Calu3 (cell line): ENCODE measurements around the gene CNIH2. TPM values are rescaled to one million over a fixed set of nuclear protein-coding genes. Genes with fewer than 3 reads are reported as not detected.

Experiments used
- BruUV-seq: library from RNA; stranded (reverse); fragments of 400-500 nt; replicated peaks from 2 replicates; lab custom pipeline; 2021; lab: Mats Ljungman, UMichigan
- CTCF ChIA-PET: fragments of 300-600 bp; sonication (Branson Sonifier 250); formaldehyde crosslinking; loops from one replicate; lab custom pipeline; 2022; ENCODE audit warnings: antibody characterized with exemption; lab: Charles Lee
- DNase-seq: peaks from one replicate; pipeline ENCODE4 v3.0.0; 2022
- H3K27ac Mint-ChIP-seq: one replicate; pipeline ENCODE4 v1.8.0; 2022; ENCODE audit warnings: mixed read lengths; ENCODE audit not compliant: unreplicated experiment
- H3K27me3 Mint-ChIP-seq: one replicate; pipeline ENCODE4 v1.8.0; 2022; ENCODE audit warnings: mixed read lengths; ENCODE audit not compliant: unreplicated experiment
- H3K36me3 Mint-ChIP-seq: one replicate; pipeline ENCODE4 v1.8.0; 2022; ENCODE audit warnings: mild to moderate bottlenecking, moderate library complexity, mixed read lengths; ENCODE audit not compliant: insufficient read depth, unreplicated experiment
- H3K4me1 Mint-ChIP-seq: one replicate; pipeline ENCODE4 v1.8.0; 2022; ENCODE audit warnings: mild to moderate bottlenecking, low read depth, mixed read lengths; ENCODE audit not compliant: unreplicated experiment
- H3K4me3 Mint-ChIP-seq: one replicate; pipeline ENCODE4 v1.8.0; 2022; ENCODE audit warnings: mild to moderate bottlenecking, low read depth, moderate library complexity, mixed read lengths; ENCODE audit not compliant: unreplicated experiment
- H3K9me3 Mint-ChIP-seq: one replicate; pipeline ENCODE4 v1.8.0; 2022; ENCODE audit warnings: low read depth, mixed read lengths; ENCODE audit not compliant: unreplicated experiment
- intact Hi-C: fragments of 100-400 bp; cut with micrococcal nuclease; formaldehyde crosslinking; loops from one replicate; pipeline ENCODE4 v1.10.0; 2022; ENCODE audit not compliant: unreplicated experiment
- total RNA-seq: library from RNA; stranded (reverse); gene quantifications from 2 replicates; pipeline ENCODE4 v1.2.3, GENCODE V29; 2022
- TF ChIP-seq, protein P1 (sequence below): fragments of 200-600 bp; IDR thresholded peaks from one replicate; pipeline ENCODE4 v1.8.0; 2022; ENCODE audit warnings: antibody characterized with exemption; ENCODE audit not compliant: unreplicated experiment

CNIH2 gene
- total RNA-seq, 1 experiment from 2014 or later: 2.9 TPM

DNA sequence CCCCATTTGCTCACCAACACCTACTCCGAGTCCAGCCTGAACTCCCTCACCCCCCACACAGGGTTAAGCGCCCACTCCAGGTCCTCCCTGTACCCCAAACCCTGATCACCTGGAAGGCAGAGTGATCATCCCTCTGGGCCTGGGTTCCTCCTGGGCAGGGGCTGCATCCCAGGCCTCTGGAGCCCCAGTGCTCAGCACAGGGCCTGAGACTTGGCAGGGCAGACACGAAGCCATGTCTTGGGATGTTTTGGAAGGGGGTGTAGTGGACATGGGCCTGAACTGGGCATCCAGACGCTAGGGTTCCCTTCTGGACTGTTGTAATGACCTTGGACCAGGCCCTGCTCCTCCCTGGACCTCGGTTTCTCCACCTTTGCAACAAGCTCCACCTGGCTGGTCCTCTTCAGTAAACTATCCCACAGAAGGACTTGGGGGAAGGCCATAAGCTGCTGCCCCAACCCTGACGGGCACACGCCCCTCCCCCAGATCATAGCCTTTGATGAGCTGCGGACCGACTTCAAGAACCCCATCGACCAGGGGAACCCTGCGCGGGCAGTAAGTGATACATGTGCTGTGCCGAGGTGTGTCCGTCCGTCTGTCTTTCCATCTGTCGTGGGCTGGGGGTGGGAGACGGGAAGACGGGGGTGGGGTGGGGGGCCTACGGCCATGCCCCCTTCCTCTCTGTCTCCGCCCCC is 3.9 kb downstream of the CNIH2 start:
- Mint-ChIP-seq H3K9me3 (no peaks in the 10 kb centered on the region), H3K4me3 (no peak overlapping the region), H3K36me3 (peaks cover 49% of the 10 kb centered on the region), H3K27ac (peak overlapping the region; percentile 60), H3K4me1 (peaks cover 15% of the 10 kb centered on the region), H3K27me3 (peaks cover 29% of the 10 kb centered on the region)
- DNase-seq: no peak
- CTCF ChIA-PET: interaction anchor here (0.8 to 1.1 kb wide), 3 partner anchors 14 to 66 kb away, joined by 3 to 6 read pairs (median 3); no protein-coding TSS in a partner anchor
- no TSS peak for BruUV-seq
- TF ChIP-seq, protein P1, sequence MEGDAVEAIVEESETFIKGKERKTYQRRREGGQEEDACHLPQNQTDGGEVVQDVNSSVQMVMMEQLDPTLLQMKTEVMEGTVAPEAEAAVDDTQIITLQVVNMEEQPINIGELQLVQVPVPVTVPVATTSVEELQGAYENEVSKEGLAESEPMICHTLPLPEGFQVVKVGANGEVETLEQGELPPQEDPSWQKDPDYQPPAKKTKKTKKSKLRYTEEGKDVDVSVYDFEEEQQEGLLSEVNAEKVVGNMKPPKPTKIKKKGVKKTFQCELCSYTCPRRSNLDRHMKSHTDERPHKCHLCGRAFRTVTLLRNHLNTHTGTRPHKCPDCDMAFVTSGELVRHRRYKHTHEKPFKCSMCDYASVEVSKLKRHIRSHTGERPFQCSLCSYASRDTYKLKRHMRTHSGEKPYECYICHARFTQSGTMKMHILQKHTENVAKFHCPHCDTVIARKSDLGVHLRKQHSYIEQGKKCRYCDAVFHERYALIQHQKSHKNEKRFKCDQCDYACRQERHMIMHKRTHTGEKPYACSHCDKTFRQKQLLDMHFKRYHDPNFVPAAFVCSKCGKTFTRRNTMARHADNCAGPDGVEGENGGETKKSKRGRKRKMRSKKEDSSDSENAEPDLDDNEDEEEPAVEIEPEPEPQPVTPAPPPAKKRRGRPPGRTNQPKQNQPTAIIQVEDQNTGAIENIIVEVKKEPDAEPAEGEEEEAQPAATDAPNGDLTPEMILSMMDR: no peak
- intact Hi-C loops: no loop called here

DNA sequence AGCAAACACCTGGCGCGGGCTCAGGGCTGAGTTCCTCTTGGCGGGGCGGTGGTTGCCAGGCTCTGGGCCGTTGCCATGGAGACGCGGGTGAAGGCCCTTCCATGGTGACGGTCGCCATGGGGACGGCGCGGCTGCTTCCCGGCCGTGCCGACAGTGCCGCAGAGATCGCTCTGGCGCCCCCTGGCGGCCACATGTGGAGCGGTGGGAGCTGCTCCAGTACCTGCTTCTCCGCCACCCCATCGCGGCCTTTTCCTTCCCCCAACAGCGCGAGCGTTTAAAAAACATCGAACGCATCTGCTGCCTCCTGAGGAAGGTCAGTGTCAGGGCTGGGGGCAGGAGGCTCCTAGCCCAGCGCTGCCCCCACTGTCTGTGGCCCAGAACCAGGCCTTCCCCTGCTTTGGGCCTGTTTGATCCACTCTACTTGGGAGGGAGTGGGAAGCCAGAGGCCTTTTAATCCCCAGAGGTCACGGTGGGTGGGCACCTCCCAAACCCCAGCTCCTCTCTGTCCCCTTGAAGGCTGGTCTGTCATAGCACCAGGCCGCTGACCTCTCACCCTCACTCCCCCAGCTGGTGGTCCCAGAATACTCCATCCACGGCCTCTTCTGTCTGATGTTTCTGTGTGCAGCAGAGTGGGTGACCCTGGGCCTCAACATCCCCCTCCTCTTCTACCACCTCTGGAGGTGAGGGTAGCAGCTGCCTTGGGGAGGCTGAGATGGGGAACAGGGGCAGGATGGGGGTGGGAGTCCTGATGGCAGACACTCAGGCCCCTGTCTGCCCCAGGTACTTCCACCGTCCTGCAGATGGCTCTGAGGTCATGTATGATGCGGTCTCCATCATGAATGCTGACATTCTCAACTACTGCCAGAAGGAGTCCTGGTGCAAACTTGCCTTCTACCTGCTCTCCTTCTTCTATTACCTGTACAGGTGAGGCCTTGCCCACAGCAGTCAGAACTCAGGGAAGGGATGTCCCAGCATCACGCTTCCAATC is 4.8 kb downstream of the CNIH2 start:
- BruUV-seq: no TSS peak

DNA sequence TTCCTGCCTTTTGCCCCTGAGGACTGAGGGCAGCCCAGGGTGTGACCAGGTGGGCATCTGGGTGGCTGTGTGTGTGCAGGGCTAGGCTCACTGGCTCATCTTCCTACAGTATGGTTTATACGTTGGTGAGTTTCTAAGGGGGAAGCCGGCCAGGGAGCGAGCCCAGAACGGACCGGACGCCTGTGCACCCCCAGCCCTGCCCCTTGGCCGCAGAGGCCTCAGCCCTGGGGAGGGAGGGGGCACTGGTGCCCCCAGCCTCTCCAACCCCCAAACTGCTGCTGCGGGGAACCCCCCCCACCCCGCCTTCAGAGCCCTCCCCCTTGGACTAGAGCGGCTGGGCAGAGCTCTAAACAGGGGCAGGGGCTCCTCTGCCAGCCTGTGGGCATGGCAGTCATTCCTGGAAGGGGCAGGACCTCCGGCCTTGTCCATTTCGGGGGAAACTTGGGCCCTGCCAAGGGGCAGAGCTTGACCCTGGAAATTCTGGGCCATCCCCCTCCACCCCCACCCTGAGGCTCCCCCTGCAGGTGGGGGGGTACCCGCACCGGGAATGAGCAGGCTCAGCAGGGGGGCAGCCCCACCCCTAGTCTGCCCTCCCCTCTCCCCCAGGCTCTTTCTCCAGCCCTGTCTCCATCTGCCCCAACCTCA is 5.6 kb downstream of the CNIH2 start:
- Mint-ChIP-seq H3K4me1 (peaks cover 15% of the 10 kb centered on the region), H3K9me3 (no peaks in the 10 kb centered on the region), H3K27ac (no peak overlapping the region), H3K36me3 (peaks cover 53% of the 10 kb centered on the region), H3K4me3 (no peak overlapping the region), H3K27me3 (peaks cover 27% of the 10 kb centered on the region)
- no peak for DNase-seq
- CTCF ChIA-PET: interaction anchor here (0.7 kb wide), 1 partner anchor 374 kb away, joined by 10 read pairs; no protein-coding TSS in a partner anchor
- intact Hi-C loops: no loop called here
- TF ChIP-seq, protein P1: peak; percentile 27
- no TSS peak for BruUV-seq

More for the DNA sequence above, 4.8 kb downstream of the CNIH2 start:
- peaks cover 47% of the 10 kb centered on the region for H3K36me3 Mint-ChIP-seq
- TF ChIP-seq, protein P1: peak; percentile 92
- H3K27me3 Mint-ChIP-seq: peaks cover 29% of the 10 kb centered on the region
- CTCF ChIA-PET: interaction anchor here (0.6 to 1.1 kb wide), 5 partner anchors 9 to 586 kb away, joined by 3 to 6 read pairs (median 3); partner anchors contain the start of gene TMEM151A
- H3K27ac Mint-ChIP-seq: peak overlapping the region; percentile 60
- H3K9me3 Mint-ChIP-seq: no peaks in the 10 kb centered on the region
- peak; percentile 99 for DNase-seq
- H3K4me3 Mint-ChIP-seq: no peak overlapping the region
- peaks cover 15% of the 10 kb centered on the region for H3K4me1 Mint-ChIP-seq
- intact Hi-C loops: no loop called here
